Measurements from ENCODE around the gene NOXRED1.
"Not testable (repeated sequence)": the region's sequence is repeated elsewhere in the genome, so short reads cannot be mapped to it uniquely, and the experiment has no call there.

Gene NOXRED1

DNA sequence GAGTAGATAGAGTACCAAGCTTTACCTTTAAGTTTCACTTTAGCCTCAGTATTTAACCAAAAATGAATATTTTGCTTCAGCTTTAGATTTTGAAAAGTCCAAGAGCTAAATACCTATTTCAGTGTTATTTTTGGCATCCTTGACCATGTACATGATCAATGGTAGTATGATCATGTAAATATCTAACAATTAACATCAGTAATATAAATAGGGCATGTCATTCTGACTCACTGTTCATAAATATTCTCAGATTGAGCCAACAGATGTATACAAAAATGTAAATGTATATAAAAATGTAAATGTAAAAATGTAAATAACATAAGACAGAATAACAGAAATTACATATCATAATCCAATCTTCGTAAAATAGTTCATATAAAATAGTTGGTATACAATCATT is 15.3 kb upstream of the NOXRED1 start:
- no peak for DNase-seq (ENCODE audit: extremely low read depth, low read depth)
- TF ChIP-seq, protein P1, sequence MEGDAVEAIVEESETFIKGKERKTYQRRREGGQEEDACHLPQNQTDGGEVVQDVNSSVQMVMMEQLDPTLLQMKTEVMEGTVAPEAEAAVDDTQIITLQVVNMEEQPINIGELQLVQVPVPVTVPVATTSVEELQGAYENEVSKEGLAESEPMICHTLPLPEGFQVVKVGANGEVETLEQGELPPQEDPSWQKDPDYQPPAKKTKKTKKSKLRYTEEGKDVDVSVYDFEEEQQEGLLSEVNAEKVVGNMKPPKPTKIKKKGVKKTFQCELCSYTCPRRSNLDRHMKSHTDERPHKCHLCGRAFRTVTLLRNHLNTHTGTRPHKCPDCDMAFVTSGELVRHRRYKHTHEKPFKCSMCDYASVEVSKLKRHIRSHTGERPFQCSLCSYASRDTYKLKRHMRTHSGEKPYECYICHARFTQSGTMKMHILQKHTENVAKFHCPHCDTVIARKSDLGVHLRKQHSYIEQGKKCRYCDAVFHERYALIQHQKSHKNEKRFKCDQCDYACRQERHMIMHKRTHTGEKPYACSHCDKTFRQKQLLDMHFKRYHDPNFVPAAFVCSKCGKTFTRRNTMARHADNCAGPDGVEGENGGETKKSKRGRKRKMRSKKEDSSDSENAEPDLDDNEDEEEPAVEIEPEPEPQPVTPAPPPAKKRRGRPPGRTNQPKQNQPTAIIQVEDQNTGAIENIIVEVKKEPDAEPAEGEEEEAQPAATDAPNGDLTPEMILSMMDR (IDR thresholded peaks at IDR 0.05; ENCODE audit: low read depth, low read length, missing control alignments) = no peak
- no peak overlapping the region for H3K4me3 ChIP-seq (replicated peaks; ENCODE audit: low read depth, low read length)

DNA sequence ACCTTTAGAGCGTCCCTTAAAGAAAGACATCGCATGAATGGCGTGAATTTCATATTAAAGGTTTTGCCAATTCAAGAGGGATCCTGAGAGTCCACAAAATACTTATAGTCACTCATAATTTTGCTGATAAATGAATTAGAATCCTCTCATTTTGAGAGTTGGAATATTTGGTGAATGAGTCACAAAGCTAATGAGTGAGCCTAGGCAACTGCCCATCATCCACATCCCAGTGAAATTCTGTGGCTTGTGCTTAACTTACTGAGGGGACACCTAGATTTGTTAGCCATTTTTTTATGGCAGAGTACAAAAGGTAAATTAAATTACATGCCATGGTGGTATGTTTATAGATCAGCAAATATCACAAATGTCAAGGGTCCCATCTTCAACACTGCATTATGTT is 12.7 kb upstream of the NOXRED1 start:
- no peak for DNase-seq (ENCODE audit: extremely low read depth, low read depth)
- no peak overlapping the region for H3K4me3 ChIP-seq (replicated peaks; ENCODE audit: low read depth, low read length)
- TF ChIP-seq, protein P1 (IDR thresholded peaks at IDR 0.05; ENCODE audit: low read depth, low read length, missing control alignments) = no peak

DNA sequence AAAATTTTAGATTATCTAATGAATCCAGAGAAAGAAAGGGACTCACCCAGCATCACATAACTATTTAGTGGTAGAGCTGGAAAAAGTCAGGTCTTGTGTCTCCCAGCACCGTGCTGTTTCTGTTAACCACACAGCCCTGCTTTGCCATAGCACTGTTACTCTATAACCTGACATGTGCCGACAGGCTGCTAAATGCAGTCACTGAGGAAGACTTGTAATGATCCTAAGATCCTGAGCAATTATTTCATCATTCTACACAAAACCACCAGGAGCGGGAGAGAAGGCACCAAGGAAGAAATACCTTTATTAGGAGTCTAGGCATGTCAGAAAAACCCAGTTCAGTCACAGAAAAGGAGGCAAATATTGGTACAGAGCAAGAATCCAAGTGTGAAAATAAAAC is 3.1 kb upstream of the NOXRED1 start:
- DNase-seq (ENCODE audit: extremely low read depth, low read depth) = no peak
- TF ChIP-seq, protein P1 (IDR thresholded peaks at IDR 0.05; ENCODE audit: low read depth, low read length, missing control alignments) = no peak
- no peak overlapping the region for H3K4me3 ChIP-seq (replicated peaks; ENCODE audit: low read depth, low read length)

DNA sequence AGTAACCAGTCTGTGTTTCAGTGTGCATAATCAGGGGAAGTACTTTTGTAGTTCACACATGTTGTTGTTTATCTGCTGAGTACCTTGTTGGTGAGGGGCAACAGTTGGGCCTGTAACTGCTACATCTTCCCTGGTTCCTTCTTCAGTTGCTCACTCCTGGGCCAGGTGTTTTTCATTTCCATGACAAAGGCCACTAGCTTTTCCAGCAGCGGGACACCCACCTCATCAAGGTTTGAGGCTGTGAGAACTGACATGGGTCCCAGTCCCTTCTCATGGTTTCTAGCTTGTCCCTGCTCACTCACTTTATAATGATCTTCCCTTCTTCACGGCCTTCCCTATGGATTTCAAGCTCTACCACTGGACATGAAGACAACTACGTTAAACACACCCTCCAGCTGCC is 1.5 kb upstream of the NOXRED1 start:
- no peak for DNase-seq (ENCODE audit: extremely low read depth, low read depth)
- H3K4me3 ChIP-seq (replicated peaks; ENCODE audit: low read depth, low read length) = no peak overlapping the region
- TF ChIP-seq, protein P1 (IDR thresholded peaks at IDR 0.05; ENCODE audit: low read depth, low read length, missing control alignments) = no peak

DNA sequence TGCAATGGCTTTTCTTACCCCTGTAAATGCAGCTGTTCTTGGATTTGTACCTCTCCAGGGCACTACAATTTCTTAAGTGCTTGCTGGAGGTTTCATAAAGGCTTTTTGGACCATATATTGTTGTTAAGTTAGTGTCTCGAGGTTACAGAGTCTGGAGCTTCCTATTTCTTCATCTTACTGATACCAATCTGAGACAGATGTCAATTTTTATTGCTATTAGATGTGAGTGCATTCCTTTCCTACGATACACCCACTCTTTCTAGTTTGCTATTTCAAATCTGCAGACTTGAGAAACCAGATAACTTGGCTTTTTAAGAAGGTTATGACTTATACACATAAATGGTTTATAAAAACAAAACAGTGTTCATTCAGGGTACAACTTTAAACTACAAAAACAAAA is 2.1 kb downstream of the NOXRED1 start:
- no peak for DNase-seq (ENCODE audit: extremely low read depth, low read depth)
- no peak overlapping the region for H3K4me3 ChIP-seq (replicated peaks; ENCODE audit: low read depth, low read length)
- TF ChIP-seq, protein P1 (IDR thresholded peaks at IDR 0.05; ENCODE audit: low read depth, low read length, missing control alignments) = no peak

DNA sequence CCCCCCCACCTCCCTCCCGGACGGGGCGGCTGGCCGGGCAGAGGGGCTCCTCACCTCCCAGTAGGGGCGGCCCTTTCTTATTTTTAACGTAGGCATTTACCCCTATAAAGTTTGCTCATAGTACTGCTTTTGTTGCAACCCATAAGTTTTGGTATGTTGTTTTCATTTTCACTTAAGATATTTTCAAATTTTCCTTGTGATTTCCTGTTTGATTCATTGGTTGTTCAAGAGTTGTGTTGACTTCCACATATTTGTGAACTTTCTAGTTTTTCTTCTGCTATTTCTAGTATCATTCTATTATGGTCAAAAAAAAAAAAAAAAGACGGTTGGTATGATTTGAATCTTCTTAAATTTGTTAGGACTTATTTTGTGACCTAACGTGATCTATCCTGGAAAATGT is 6.5 kb downstream of the NOXRED1 start:
- no peak overlapping the region for H3K4me3 ChIP-seq (replicated peaks; ENCODE audit: low read depth, low read length)
- TF ChIP-seq, protein P1 (IDR thresholded peaks at IDR 0.05; ENCODE audit: low read depth, low read length, missing control alignments) = no peak
- no peak for DNase-seq (ENCODE audit: extremely low read depth, low read depth)

DNA sequence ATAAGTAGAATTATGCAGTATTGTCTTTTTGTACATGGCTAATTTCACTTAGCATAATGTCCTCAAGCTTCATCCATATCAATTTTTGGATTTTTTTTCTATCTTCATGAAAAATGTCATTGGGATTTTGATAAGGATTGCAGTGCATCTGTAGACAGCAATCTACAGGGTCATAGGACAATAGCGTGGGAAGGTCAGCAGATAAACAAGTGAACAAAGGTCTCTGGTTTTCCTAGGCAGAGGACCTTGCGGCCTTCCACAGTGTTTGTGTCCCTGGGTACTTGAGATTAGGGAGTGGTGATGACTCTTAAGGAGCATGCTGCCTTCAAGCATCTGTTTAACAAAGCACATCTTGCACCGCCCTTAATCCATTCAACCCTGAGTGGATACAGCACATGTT is 7.2 kb downstream of the NOXRED1 start:
- DNase-seq (ENCODE audit: extremely low read depth, low read depth); H3K4me3 ChIP-seq (replicated peaks; ENCODE audit: low read depth, low read length): not testable (repeated sequence)

DNA sequence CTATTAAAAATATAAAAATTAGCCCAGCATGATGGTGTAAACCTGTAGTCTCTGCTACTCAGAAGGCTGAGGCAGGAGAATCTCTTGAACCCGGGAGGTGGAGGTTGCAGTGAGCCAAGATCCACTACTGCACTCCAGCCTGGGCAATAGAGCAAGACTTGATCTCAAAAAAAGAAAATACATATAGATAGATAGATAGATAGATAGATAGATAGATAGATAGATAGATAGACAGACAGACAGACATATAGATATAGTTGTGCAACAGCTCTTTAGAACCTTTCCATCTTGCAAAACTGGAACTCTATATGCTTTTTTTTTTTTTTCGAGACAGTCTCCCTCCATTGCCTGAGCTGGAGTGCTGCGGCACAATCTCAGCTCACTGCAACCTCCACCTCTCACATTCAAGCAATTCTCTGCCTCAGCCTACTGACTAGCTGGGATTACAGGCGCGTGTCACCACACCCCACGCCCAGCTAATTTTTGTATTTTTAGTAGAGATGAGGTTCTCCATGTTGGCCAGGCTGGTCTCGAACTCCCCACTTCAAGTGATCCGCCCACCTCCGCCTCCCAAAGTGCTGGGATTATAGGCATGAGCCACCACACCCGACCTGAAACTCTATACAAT is 7.8 kb downstream of the NOXRED1 start:
- not testable (repeated sequence) for DNase-seq (ENCODE audit: extremely low read depth, low read depth); H3K4me3 ChIP-seq (replicated peaks; ENCODE audit: low read depth, low read length)
